HG03521 (cell line): ENCODE results near the gene LCMT2.
"Not testable (repeated sequence)": the region's sequence is repeated elsewhere in the genome, so short reads cannot be mapped to it uniquely, and the experiment has no call there.

ENCODE experiments used
- ATAC-seq: cut with Tn5 transposase; IDR thresholded peaks from one replicate; pipeline ENCODE4 v1.9.1; 2021; ENCODE audit warnings: mild to moderate bottlenecking, moderate library complexity; ENCODE audit not compliant: unreplicated experiment

LCMT2 gene

GRCh38 chr15:43316016-43316970 is 14.1 kb downstream of the LCMT2 start:
- ATAC-seq = no peak

- ATAC-seq = no peak
Measured at GRCh38 chr15:43314171-43314570, 16.2 kb downstream of the LCMT2 start.

GRCh38 chr15:43312378-43312777 is 18.0 kb downstream of the LCMT2 start:
- no peak for ATAC-seq

- no peak for ATAC-seq
Measured at GRCh38 chr15:43302205-43302817, 28.1 kb downstream of the LCMT2 start, which contains the start of gene TGM7. TGM7 (minus strand) TSS chr15:43302255.

GRCh38 chr15:43299884-43300283 is 30.5 kb downstream of the LCMT2 start:
- ATAC-seq = no peak

GRCh38 chr15:43299411-43299810 is 31.0 kb downstream of the LCMT2 start:
- ATAC-seq = no peak

- ATAC-seq = no peak
Measured at GRCh38 chr15:43294091-43294706, 36.2 kb downstream of the LCMT2 start.

- no peak for ATAC-seq
Measured at GRCh38 chr15:43293432-43293831, 36.9 kb downstream of the LCMT2 start.

- ATAC-seq = no peak
Measured at GRCh38 chr15:43292375-43293078, 37.8 kb downstream of the LCMT2 start.

GRCh38 chr15:43289656-43290055 is 40.7 kb downstream of the LCMT2 start:
- not testable (repeated sequence) for ATAC-seq

- ATAC-seq = no peak
Measured at GRCh38 chr15:43287254-43287653, 43.1 kb downstream of the LCMT2 start.

GRCh38 chr15:43286074-43286473 is 44.3 kb downstream of the LCMT2 start:
- no peak for ATAC-seq

- no peak for ATAC-seq
Measured at GRCh38 chr15:43285609-43286037, 44.8 kb downstream of the LCMT2 start.

GRCh38 chr15:43283526-43283925 is 46.8 kb downstream of the LCMT2 start:
- no peak for ATAC-seq

- no peak for ATAC-seq
Measured at GRCh38 chr15:43281926-43282602, 48.3 kb downstream of the LCMT2 start.

GRCh38 chr15:43280996-43281395 is 49.4 kb downstream of the LCMT2 start:
- no peak for ATAC-seq

GRCh38 chr15:43279496-43279895 is 50.9 kb downstream of the LCMT2 start:
- ATAC-seq = no peak

- no peak for ATAC-seq
Measured at GRCh38 chr15:43278869-43279268, 51.5 kb downstream of the LCMT2 start.

GRCh38 chr15:43277901-43278300 is 52.5 kb downstream of the LCMT2 start:
- no peak for ATAC-seq

GRCh38 chr15:43277231-43277823 is 53.0 kb downstream of the LCMT2 start:
- no peak for ATAC-seq
